HepG2 (cell line): Measurements from ENCODE around the gene FAM53C. TPM values are rescaled to one million over a fixed set of nuclear protein-coding genes. Genes with fewer than 3 reads are reported as not detected.

Source experiments
- ATAC-seq: fragments of 200-7000 bp; cut with Tn5 transposase; 3 replicates; pipeline ENCODE4 v1.9.1; 2020; ENCODE audit warnings: mild to moderate bottlenecking, moderate library complexity
- BruUV-seq: library from RNA; stranded (reverse); fragments of 400-500 nt; replicated peaks from 2 replicates; lab custom pipeline; 2021; lab: Mats Ljungman, UMichigan
- CTCF ChIA-PET: fragments of 300-600 bp; formaldehyde crosslinking; extraction: SDS; loops from one replicate; lab custom pipeline; 2021; ENCODE audit warnings: low total read pairs, inconsistent platforms, low intra/inter-chr PET ratio; lab: Yijun Ruan, JAX
- POLR2A ChIA-PET: fragments of 350-600 bp; sonication (Branson Sonifier 250); formaldehyde crosslinking; loops from one replicate; lab custom pipeline; 2020; ENCODE audit warnings: antibody characterized with exemption, inconsistent platforms; lab: Yijun Ruan, JAX
- DNase-seq: peaks from one replicate; pipeline ENCODE4 v3.0.0-alpha.2; 2015; ENCODE audit warnings: low spot score
- FAIRE-seq: peaks from 3 replicates; lab custom pipeline; 2011; peaks lifted over from hg19 to GRCh38; lab: Jason Lieb, UNC
- H2AFZ ChIP-seq: one replicate; pipeline ENCODE4 v1.6.1; 2011; ENCODE audit warnings: low read length, inconsistent platforms
- H3K27ac ChIP-seq: fragments of 300-600 bp; 3 replicates; pipeline ENCODE4 v1.8.0; 2011; ENCODE audit warnings: mixed run types, mild to moderate bottlenecking, mixed read lengths, low read length, inconsistent platforms; ENCODE audit not compliant: insufficient read depth; ENCODE audit errors: extremely low read length
- H3K27me3 ChIP-seq, 2 experiments: fragments of 200-600 bp in 1 of 2; 2 replicates in 1 of 2; 3 replicates in 1 of 2; pipeline versions ENCODE4 v1.6.0 to v1.8.0; 2011; ENCODE audit warnings: low read length in 2 of 2, mild to moderate bottlenecking in 2 of 2, moderate library complexity in 2 of 2, inconsistent platforms in 1 of 2; ENCODE audit not compliant: insufficient read depth in 2 of 2, control insufficient read depth in 1 of 2
- H3K36me3 ChIP-seq, 2 experiments: fragments of 200-600 bp in 1 of 2; replicated peaks in 1 of 2; 2 replicates in 1 of 2; 3 replicates in 1 of 2; pipeline versions ENCODE4 v1.5.1 to v1.8.0; 2011; ENCODE audit warnings: low read length in 2 of 2, inconsistent platforms in 1 of 2; ENCODE audit not compliant: insufficient read depth in 2 of 2, control insufficient read depth in 1 of 2
- H3K4me1 ChIP-seq: 2 replicates; pipeline ENCODE4 v1.5.1; 2012; ENCODE audit warnings: low read length, inconsistent platforms; ENCODE audit not compliant: insufficient read depth
- H3K4me2 ChIP-seq: 2 replicates; pipeline ENCODE4 v1.6.0; 2011; ENCODE audit warnings: low read depth, low read length, inconsistent platforms
- H3K4me3 ChIP-seq, 3 experiments: fragments of 200-600 bp in 1 of 3; sonication (generic), shearing (Covaris generic) in 1 of 3; replicated peaks in 1 of 3; 2 replicates each; pipeline ENCODE4 v1.5.1; 2011 to 2016; ENCODE audit warnings: low read length in 3 of 3, inconsistent platforms in 2 of 3, low read depth in 2 of 3, mild to moderate bottlenecking in 2 of 3, control low read depth in 1 of 3, mixed read lengths in 1 of 3; ENCODE audit not compliant: insufficient read depth in 1 of 3
- H3K79me2 ChIP-seq: one replicate; pipeline ENCODE4 v1.6.1; 2011; ENCODE audit warnings: low read length, inconsistent platforms; ENCODE audit not compliant: insufficient read depth
- H3K9ac ChIP-seq: 2 replicates; pipeline ENCODE4 v1.6.0; 2011; ENCODE audit warnings: mild to moderate bottlenecking, low read depth, low read length, inconsistent platforms; ENCODE audit not compliant: insufficient read depth
- H3K9me3 ChIP-seq: 2 replicates; pipeline ENCODE4 v1.5.1; 2012; ENCODE audit warnings: mild to moderate bottlenecking, low read length
- H4K20me1 ChIP-seq: 2 replicates; pipeline ENCODE4 v1.6.0; 2011; ENCODE audit warnings: inconsistent platforms, mild to moderate bottlenecking, low read length, moderate library complexity; ENCODE audit not compliant: insufficient read depth
- CHD2 ChIP-seq: IDR thresholded peaks from 2 replicates; pipeline ENCODE4 v1.6.1; 2011; ENCODE audit warnings: low read depth, low read length, improper control_type of control experiment
- NFE2 ChIP-seq: sonication (generic); formaldehyde crosslinking; IDR thresholded peaks from 2 replicates; pipeline ENCODE4 v1.4.0; 2020; ENCODE audit warnings: missing genetic modification reagents
- NFYC ChIP-seq: IDR thresholded peaks from 2 replicates; pipeline ENCODE4 v1.6.1; 2016; ENCODE audit warnings: missing genetic modification reagents, missing compliant biosample characterization
- RBFOX2 ChIP-seq: fragments of 200-400 bp; formaldehyde crosslinking; IDR thresholded peaks from 2 replicates; pipeline ENCODE4 v1.6.1; 2017; ENCODE audit warnings: low read depth, mild to moderate bottlenecking, low read length
- SAFB2 ChIP-seq: sonication (generic); formaldehyde crosslinking; IDR thresholded peaks from 2 replicates; pipeline ENCODE4 v1.5.1; 2020; ENCODE audit warnings: missing genetic modification reagents, low read depth, mild to moderate bottlenecking, borderline replicate concordance
- ZNF629 ChIP-seq: sonication (generic); formaldehyde crosslinking; conservative IDR thresholded peaks from 2 replicates; pipeline ENCODE4 v1.5.0; 2020; ENCODE audit warnings: missing genetic modification reagents
- ZNF704 ChIP-seq: sonication (generic); formaldehyde crosslinking; IDR thresholded peaks from 2 replicates; pipeline ENCODE4 v1.8.1; 2023; ENCODE audit warnings: mild to moderate bottlenecking, inconsistent platforms, moderate library complexity, missing genetic modification reagents, borderline replicate concordance
- WGBS: methylation state at CpG from one replicate; pipeline ENCODE4 v1.1.6; 2017; ENCODE audit warnings: low lambda C conversion rate; 5-methylcytosine and 5-hydroxymethylcytosine counted together
- in situ Hi-C: cut with HindIII; loops from 2 replicates; pipeline ENCODE4 v1.10.0; 2017; ENCODE audit warnings: low pct_unique_long_range_greater_than_20kb; ENCODE audit not compliant: extremely low pct_ligation_motif_present
- intact Hi-C: fragments of 100-400 bp; cut with micrococcal nuclease; formaldehyde crosslinking; loops from one replicate; pipeline ENCODE4 v1.10.0; 2022; ENCODE audit not compliant: unreplicated experiment
- polyA plus RNA-seq, 8 experiments: library from polyadenylated mRNA; depleted of rRNA in 3 of 8; stranded (reverse) in 7 of 8; unstranded in 1 of 8; fragments of >200 nt; fragmentation: Illumina TruSeq in 4 of 8; extraction: Trizol in 4 of 8; gene quantifications; 2 replicates each; pipeline versions ENCODE4 v1.2.1 to v1.2.3, GENCODE V29; 2011 to 2016; ENCODE audit warnings: low read depth in 4 of 8, missing spikeins in 1 of 8, mixed read lengths in 1 of 8; ENCODE audit not compliant: insufficient read depth in 1 of 8
- total RNA-seq, 5 experiments: library from RNA; depleted of rRNA; stranded (reverse); fragments of >200 nt; fragmentation: Illumina TruSeq; extraction: Trizol; gene quantifications; 2 replicates each; pipeline ENCODE4 v1.2.3, GENCODE V29; 2016; ENCODE audit warnings: low read depth in 1 of 5

Gene FAM53C
- total and polyA plus RNA-seq, 2 of the 13 experiments (the other 11 are each of a cell fraction or from before 2014, with no cell fraction given), result 26.9 to 30.1 TPM

GRCh38 chr5:138340008-138340407 lies 1.9 kb downstream of the FAM53C start:
- intact Hi-C loops, result no loop called here
- Histone ChIP-seq H3K9ac (peak overlapping the region; percentile 99; the same call in 1 of the 2 replicates), H3K4me1 (peaks cover 43% of the 10 kb centered on the region), H3K27me3 (no peaks in the 10 kb centered on the region; a peak in 1 of 5 replicates), H3K36me3 (peaks cover 2 to 23% of the 10 kb centered on the region in 2 experiments), H3K9me3 (no peaks in the 10 kb centered on the region), H3K27ac (no peak overlapping the region), H3K79me2 (peaks cover 34% of the 10 kb centered on the region), H4K20me1 (peaks cover 4% of the 10 kb centered on the region; the same call in 1 of the 2 replicates), H3K4me3 (peak overlapping the region in 1 of 3 experiments; percentile 80; a peak in 2 of 6 replicates), H2AFZ (no peak overlapping the region), H3K4me2 (peak overlapping the region; percentile 97)
- WGBS, result 94% methylated on average over 3 of the region's 3 CpGs
- TF ChIP-seq ZNF629 (CRISPR knock-in tag), result peak; percentile 48; the same call in 1 of the 2 replicates
- TF ChIP-seq NFYC, result no peak
- ChIA-PET CTCF (no interaction called here), POLR2A (interaction anchor here (0.8 to 6.4 kb wide), 3 partner anchors 8 to 127 kb away, joined by 3 to 111 read pairs (median 4); partner anchors contain the start of genes CDC23, CDC25C and KDM3B)
- in situ Hi-C loops, result no loop called here
- no peak for ATAC-seq
- DNase-seq, result no peak
- BruUV-seq, result no TSS peak
- FAIRE-seq, result no peak

GRCh38 chr5:138344887-138345622 lies 7.0 kb downstream of the FAM53C start:
- H3K79me2 ChIP-seq, result peaks cover 18% of the 10 kb centered on the region
- FAIRE-seq, result no peak
- BruUV-seq, result no TSS peak
- H3K4me3 ChIP-seq, result no peak overlapping the region
- peaks cover 14 to 54% of the 10 kb centered on the region in 2 experiments for H3K36me3 ChIP-seq
- 99% methylated on average over 23 of the region's 32 CpGs for WGBS
- H3K4me1 ChIP-seq, result peaks cover 17% of the 10 kb centered on the region
- intact Hi-C loops, result no loop called here
- POLR2A ChIA-PET, result no interaction called here
- ATAC-seq, result no peak
- in situ Hi-C loops, result no loop called here
- H3K9ac ChIP-seq, result no peak overlapping the region
- H3K27me3 ChIP-seq, result no peaks in the 10 kb centered on the region
- no peaks in the 10 kb centered on the region for H3K9me3 ChIP-seq
- H3K4me2 ChIP-seq, result no peak overlapping the region
- CTCF ChIA-PET, result no interaction called here
- no peaks in the 10 kb centered on the region; the same call in 1 of the 2 replicates for H4K20me1 ChIP-seq
- no peak overlapping the region for H2AFZ ChIP-seq
- no peak overlapping the region for H3K27ac ChIP-seq
- no peak for DNase-seq
- TF ChIP-seq CHD2, result no peak
- TF ChIP-seq RBFOX2, result peak; percentile 69
- no peak for TF ChIP-seq SAFB2
- no peak for TF ChIP-seq NFE2 (CRISPR knock-in tag)
- TF ChIP-seq ZNF704 (CRISPR knock-in tag), result no peak
